Measurements from ENCODE around the gene PRDM1.
"Not testable (repeated sequence)": the region's sequence is repeated elsewhere in the genome, so short reads cannot be mapped to it uniquely, and the experiment has no call there.

The PRDM1 gene

DNA sequence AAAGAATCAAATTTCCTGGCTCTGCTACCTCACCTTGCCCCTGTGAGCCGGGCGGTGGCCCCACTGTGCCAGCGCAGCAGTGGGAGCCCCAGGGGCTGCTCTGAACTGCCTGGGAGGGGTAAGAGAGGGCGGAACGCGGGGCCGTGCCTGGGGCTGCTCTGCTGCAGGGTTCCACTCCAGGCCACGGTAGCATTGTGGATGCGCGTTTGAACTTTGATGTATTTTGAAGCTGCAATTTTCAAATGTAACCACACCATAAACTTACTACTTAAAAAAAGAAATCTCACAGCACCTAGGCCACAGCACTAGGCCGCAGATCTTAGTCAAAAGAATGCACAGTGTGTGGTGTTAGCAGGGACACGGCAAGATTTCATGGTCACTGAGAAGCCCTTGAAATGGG, 57.5 kb downstream of the PRDM1 start:
- Histone ChIP-seq H3K36me3 (no peaks in the 10 kb centered on the region), H3K4me3 (ENCODE audit: low read depth, low read length) (no peak overlapping the region), H3K27ac (no peak overlapping the region), H3K9me3 (ENCODE audit: severe bottlenecking) (peaks cover 3% of the 10 kb centered on the region), H3K27me3 (ENCODE audit: insufficient read depth, low read depth, severe bottlenecking) (no peaks in the 10 kb centered on the region)
- TF ChIP-seq, protein P1, sequence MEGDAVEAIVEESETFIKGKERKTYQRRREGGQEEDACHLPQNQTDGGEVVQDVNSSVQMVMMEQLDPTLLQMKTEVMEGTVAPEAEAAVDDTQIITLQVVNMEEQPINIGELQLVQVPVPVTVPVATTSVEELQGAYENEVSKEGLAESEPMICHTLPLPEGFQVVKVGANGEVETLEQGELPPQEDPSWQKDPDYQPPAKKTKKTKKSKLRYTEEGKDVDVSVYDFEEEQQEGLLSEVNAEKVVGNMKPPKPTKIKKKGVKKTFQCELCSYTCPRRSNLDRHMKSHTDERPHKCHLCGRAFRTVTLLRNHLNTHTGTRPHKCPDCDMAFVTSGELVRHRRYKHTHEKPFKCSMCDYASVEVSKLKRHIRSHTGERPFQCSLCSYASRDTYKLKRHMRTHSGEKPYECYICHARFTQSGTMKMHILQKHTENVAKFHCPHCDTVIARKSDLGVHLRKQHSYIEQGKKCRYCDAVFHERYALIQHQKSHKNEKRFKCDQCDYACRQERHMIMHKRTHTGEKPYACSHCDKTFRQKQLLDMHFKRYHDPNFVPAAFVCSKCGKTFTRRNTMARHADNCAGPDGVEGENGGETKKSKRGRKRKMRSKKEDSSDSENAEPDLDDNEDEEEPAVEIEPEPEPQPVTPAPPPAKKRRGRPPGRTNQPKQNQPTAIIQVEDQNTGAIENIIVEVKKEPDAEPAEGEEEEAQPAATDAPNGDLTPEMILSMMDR (IDR thresholded peaks at IDR 0.05; ENCODE audit: low read depth, low read length) = no peak
- no peak for DNase-seq

DNA sequence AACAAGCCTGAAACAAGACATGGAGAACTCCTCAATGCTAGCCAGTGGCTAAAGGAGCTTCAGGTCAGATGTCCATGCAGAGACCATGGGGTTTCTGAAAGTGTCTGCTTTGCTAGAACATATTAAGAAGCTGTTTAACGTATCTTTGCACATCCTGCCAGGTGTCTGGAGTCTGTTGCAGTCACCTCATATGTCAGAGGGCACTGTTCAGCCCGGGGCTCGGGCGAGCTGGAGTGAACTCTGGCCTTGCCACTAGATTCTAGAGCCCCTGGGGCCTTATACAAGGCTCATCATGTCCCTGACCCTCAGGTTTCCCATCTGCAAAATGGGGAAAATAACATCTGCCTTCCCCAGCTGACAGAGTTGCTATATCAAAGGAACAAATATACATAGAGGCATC, 59.0 kb downstream of the PRDM1 start:
- Histone ChIP-seq H3K36me3 (no peaks in the 10 kb centered on the region), H3K27ac (no peak overlapping the region), H3K27me3 (ENCODE audit: insufficient read depth, low read depth, severe bottlenecking) (no peaks in the 10 kb centered on the region), H3K9me3 (ENCODE audit: severe bottlenecking) (peaks cover 1% of the 10 kb centered on the region), H3K4me3 (ENCODE audit: low read depth, low read length) (no peak overlapping the region)
- no peak for DNase-seq
- TF ChIP-seq, protein P1 (IDR thresholded peaks at IDR 0.05; ENCODE audit: low read depth, low read length) = no peak

DNA sequence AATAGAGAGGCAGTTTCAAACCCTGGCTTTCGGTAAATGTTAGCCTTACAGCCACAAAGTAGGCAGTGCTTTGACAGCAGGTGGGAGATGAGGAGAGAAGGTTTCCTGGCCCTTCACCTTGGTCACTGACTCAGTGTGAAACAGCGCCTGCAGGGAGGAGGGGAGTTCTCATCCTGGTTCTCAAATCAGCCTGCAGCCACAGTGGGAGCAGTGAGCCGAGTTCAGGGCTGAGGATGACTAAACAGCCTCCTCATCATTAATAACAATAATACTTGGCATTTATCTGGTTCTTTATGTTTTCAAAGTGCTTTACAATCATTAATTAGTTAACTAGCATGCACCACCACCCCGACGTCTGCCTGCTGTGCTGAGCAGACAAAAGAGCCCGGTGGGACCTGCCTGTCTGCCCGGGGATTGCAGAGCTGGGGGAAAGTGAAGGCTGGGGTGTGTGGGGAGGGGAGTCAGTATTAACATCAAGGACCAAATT, 59.6 kb downstream of the PRDM1 start:
- no peak for DNase-seq
- H3K27ac ChIP-seq = no peak overlapping the region

DNA sequence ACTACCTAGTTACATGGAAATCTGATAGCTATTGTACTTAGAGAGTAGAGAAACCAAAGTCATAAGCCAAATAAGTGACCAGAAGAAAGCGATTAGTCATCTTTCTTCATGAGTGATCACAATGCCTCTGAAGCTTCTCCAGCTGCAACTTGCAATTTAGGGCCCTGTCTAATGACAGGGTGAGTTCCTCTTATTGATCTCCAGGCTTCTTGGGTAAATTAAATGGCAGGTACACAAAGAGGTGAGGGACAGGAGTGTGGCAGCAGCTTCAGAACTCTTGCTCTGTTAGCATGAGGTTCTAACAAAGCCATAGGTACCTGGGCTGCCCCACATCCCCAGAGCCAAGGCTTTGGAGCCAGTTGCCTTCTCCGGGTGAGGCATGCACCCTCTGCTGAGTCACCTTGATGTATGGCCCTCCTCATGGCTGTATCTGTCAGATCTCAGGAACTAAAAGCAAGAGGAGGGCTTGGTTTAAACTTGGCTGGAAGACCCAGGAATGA, 60.8 kb downstream of the PRDM1 start:
- Histone ChIP-seq H3K36me3 (no peaks in the 10 kb centered on the region), H3K27ac (no peak overlapping the region), H3K9me3 (ENCODE audit: severe bottlenecking) (no peaks in the 10 kb centered on the region), H3K4me3 (ENCODE audit: low read depth, low read length) (no peak overlapping the region), H3K27me3 (ENCODE audit: insufficient read depth, low read depth, severe bottlenecking) (no peaks in the 10 kb centered on the region)
- TF ChIP-seq, protein P1 (IDR thresholded peaks at IDR 0.05; ENCODE audit: low read depth, low read length) = no peak
- no peak for DNase-seq

More for the DNA sequence above, 59.6 kb downstream of the PRDM1 start:
- H3K9me3 ChIP-seq (ENCODE audit: severe bottlenecking) = no peaks in the 10 kb centered on the region
- no peaks in the 10 kb centered on the region for H3K27me3 ChIP-seq (ENCODE audit: insufficient read depth, low read depth, severe bottlenecking)
- H3K4me3 ChIP-seq (ENCODE audit: low read depth, low read length) = no peak overlapping the region
- TF ChIP-seq, protein P1 (IDR thresholded peaks at IDR 0.05; ENCODE audit: low read depth, low read length) = no peak
- H3K36me3 ChIP-seq = no peaks in the 10 kb centered on the region

DNA sequence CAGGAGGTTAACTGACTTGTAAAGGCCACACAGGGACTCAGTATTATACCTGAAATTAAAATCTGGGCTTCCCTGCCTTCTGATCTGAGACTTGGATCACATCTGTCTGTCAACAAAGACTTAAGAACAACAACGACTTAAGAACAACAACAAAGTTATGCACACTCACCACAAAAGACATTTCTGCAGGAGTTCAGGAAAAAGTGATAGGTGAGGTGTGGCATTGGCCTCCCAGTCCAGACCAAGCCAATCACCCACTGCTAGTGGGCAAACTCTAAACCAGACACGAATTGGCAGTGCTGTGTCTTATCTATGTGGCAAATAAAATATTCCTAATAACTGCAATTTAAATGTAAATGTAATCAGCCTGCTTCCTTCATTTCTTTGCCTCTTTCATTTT, 61.3 kb downstream of the PRDM1 start:
- H3K27ac ChIP-seq = no peak overlapping the region
- TF ChIP-seq, protein P1 (IDR thresholded peaks at IDR 0.05; ENCODE audit: low read depth, low read length) = no peak
- no peak overlapping the region for H3K4me3 ChIP-seq (ENCODE audit: low read depth, low read length)
- H3K9me3 ChIP-seq (ENCODE audit: severe bottlenecking) = no peaks in the 10 kb centered on the region
- no peaks in the 10 kb centered on the region for H3K36me3 ChIP-seq
- no peak for DNase-seq
- H3K27me3 ChIP-seq (ENCODE audit: insufficient read depth, low read depth, severe bottlenecking) = no peaks in the 10 kb centered on the region

DNA sequence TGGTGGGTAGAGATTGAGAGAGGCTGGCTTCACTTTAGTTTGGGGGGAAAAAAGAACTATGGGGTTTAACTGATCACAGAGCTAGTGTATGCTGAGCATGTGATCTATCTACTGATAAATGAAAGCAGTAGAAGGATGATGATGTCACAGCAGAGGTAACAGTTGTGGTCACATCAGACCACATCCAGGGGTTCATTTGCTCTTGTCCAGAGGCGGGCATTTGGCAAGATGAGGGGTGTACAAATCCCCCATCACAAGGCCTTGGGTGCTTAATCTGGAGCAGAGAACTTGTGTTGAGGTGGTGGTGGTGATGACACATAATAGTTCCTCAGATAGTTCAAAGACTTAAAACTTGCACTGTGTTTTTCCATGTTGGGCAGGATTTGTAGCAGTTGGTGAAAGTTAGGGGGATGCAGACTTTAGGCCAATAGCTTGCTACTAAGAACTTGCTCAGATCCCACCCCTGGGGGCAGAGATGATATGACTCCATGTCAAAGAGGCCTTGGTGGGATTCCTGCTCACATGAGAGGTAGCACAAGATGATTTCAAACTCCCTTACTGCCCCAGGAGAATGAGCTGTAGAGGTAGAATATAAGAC, 63.4 kb downstream of the PRDM1 start:
- Histone ChIP-seq H3K27me3 (ENCODE audit: insufficient read depth, low read depth, severe bottlenecking) (no peaks in the 10 kb centered on the region), H3K9me3 (ENCODE audit: severe bottlenecking) (no peaks in the 10 kb centered on the region), H3K36me3 (no peaks in the 10 kb centered on the region), H3K4me3 (ENCODE audit: low read depth, low read length) (no peak overlapping the region), H3K27ac (no peak overlapping the region)
- DNase-seq = no peak
- TF ChIP-seq, protein P1 (IDR thresholded peaks at IDR 0.05; ENCODE audit: low read depth, low read length) = no peak

DNA sequence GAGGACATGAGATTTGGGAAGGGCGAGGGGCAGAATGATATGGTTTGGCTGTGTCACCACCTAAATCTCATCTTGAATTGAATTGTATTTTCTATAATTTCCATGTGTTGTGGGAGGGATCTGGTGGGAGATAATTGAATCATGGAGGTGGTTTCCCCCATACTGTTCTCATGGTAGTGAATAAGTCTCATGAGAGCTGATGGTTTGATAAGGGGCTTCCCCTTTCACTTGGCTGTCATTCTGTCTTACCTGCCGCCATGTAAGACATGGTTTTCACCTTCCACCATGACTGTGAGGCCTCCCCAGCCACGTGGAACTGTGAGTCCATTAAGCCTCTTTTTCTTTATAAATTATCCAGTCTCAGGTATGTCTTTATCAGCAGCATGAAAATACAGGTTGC, 66.3 kb downstream of the PRDM1 start:
- not testable (repeated sequence) for H3K4me3 ChIP-seq (ENCODE audit: low read depth, low read length); H3K9me3 ChIP-seq (ENCODE audit: severe bottlenecking); DNase-seq; H3K27me3 ChIP-seq (ENCODE audit: insufficient read depth, low read depth, severe bottlenecking); H3K27ac ChIP-seq; H3K36me3 ChIP-seq

All from WERI-Rb-1 (cell line).